PC-3 (cell line): ENCODE data around the gene GPR83. TPM values are rescaled to one million over a fixed set of nuclear protein-coding genes. Genes with fewer than 3 reads are reported as not detected.
A peak's percentile ranks its signal among the peaks of the same experiment; 100 is the strongest.
"Not testable (repeated sequence)": the region's sequence is repeated elsewhere in the genome, so short reads cannot be mapped to it uniquely, and the experiment has no call there.

ENCODE experiments used
- ATAC-seq: fragments of 200-7000 bp; cut with Tn5 transposase; 2 replicates; pipeline ENCODE4 v1.9.1; 2020; ENCODE audit warnings: mild to moderate bottlenecking, moderate library complexity
- BruUV-seq: library from RNA; stranded (reverse); fragments of 400-500 nt; replicated peaks from 2 replicates; lab custom pipeline; 2021; lab: Mats Ljungman, UMichigan
- CTCF ChIA-PET: fragments of 300-600 bp; sonication (Branson Sonifier 250); formaldehyde crosslinking; loops from one replicate; lab custom pipeline; 2022; ENCODE audit warnings: antibody characterized with exemption; lab: Charles Lee
- POLR2A ChIA-PET: fragments of 300-600 bp; sonication (Branson Sonifier 250); formaldehyde crosslinking; loops from one replicate; lab custom pipeline; 2022; ENCODE audit warnings: antibody characterized with exemption; ENCODE audit not compliant: unreplicated experiment; lab: Charles Lee
- DNase-seq: peaks from one replicate; pipeline ENCODE4 v3.0.0-alpha.2; 2015
- H2AFZ ChIP-seq: fragments of 300-600 bp; sonication (generic); 2 replicates; pipeline ENCODE4 v1.6.0; 2016; ENCODE audit warnings: antibody characterized with exemption, low read length
- H3F3A ChIP-seq: fragments of 300-600 bp; sonication (generic); one replicate; pipeline ENCODE4 v1.6.0; 2017; ENCODE audit warnings: antibody characterized with exemption, low read length, control low read depth, mild to moderate bottlenecking; ENCODE audit not compliant: unreplicated experiment
- H3K27ac ChIP-seq: fragments of 300-600 bp; sonication (generic); 2 replicates; pipeline ENCODE4 v1.5.1; 2016; ENCODE audit warnings: mild to moderate bottlenecking, low read length
- H3K27me3 ChIP-seq: fragments of 300-600 bp; sonication (generic); 2 replicates; pipeline ENCODE4 v1.6.1; 2016; ENCODE audit warnings: low read length, mixed read lengths
- H3K36me3 ChIP-seq: fragments of 300-600 bp; sonication (generic); 2 replicates; pipeline ENCODE4 v1.6.1; 2016; ENCODE audit warnings: low read depth, mixed run types, low read length, mixed read lengths
- H3K4me1 ChIP-seq: fragments of 300-600 bp; sonication (generic); 2 replicates; pipeline ENCODE4 v1.5.1; 2016; ENCODE audit warnings: low read length; ENCODE audit not compliant: insufficient read depth
- H3K4me2 ChIP-seq: fragments of 300-600 bp; sonication (generic); 2 replicates; pipeline ENCODE4 v1.6.0; 2016; ENCODE audit warnings: low read length
- H3K4me3 ChIP-seq: fragments of 300-600 bp; sonication (generic); 2 replicates; pipeline ENCODE4 v1.5.1; 2016; ENCODE audit warnings: mild to moderate bottlenecking, low read length, mixed read lengths
- H3K79me2 ChIP-seq: fragments of 300-600 bp; sonication (generic); 2 replicates; pipeline ENCODE4 v1.6.1; 2017; ENCODE audit warnings: low read length, mixed read lengths
- H3K9ac ChIP-seq: fragments of 300-600 bp; sonication (generic); 2 replicates; pipeline ENCODE4 v1.6.0; 2016; ENCODE audit warnings: mild to moderate bottlenecking, low read length
- H3K9me2 ChIP-seq: fragments of 300-600 bp; sonication (generic); replicated peaks from 2 replicates; pipeline ENCODE4 v1.6.1; 2016; ENCODE audit warnings: mixed run types, low read length, mixed read lengths
- H3K9me3 ChIP-seq: fragments of 300-600 bp; sonication (generic); 2 replicates; pipeline ENCODE4 v1.6.1; 2016; ENCODE audit warnings: low read length, mixed read lengths
- H4K20me1 ChIP-seq: fragments of 300-600 bp; sonication (generic); 2 replicates; pipeline ENCODE4 v1.6.1; 2016; ENCODE audit warnings: low read length, mixed read lengths
- EZH2 ChIP-seq: fragments of 300-600 bp; sonication (generic); IDR thresholded peaks from one replicate; pipeline ENCODE4 v1.6.1; 2017; ENCODE audit warnings: antibody characterized with exemption, mild to moderate bottlenecking, low read length; ENCODE audit not compliant: unreplicated experiment
- EZH2phosphoT487 ChIP-seq: fragments of 300-600 bp; sonication (generic); IDR thresholded peaks from 2 replicates; pipeline ENCODE4 v1.6.1; 2018; ENCODE audit warnings: mild to moderate bottlenecking, antibody characterized with exemption, low read length, borderline replicate concordance
- intact Hi-C: fragments of 100-400 bp; cut with micrococcal nuclease; formaldehyde crosslinking; loops from 2 replicates; pipeline ENCODE4 v1.9.0; 2023
- total RNA-seq: library from RNA; depleted of rRNA; stranded (reverse); fragments of >200 nt; gene quantifications from 2 replicates; pipeline ENCODE4 v1.2.3, GENCODE V29; 2014
- TF ChIP-seq, protein P1 (sequence below): fragments of 300-600 bp; sonication (generic); conservative IDR thresholded peaks from 2 replicates; pipeline ENCODE4 v1.5.1; 2017; ENCODE audit warnings: antibody characterized with exemption, low read depth, mild to moderate bottlenecking, low read length

Gene GPR83
- total RNA-seq, 1 experiment from 2014 or later, result not detected

DNA sequence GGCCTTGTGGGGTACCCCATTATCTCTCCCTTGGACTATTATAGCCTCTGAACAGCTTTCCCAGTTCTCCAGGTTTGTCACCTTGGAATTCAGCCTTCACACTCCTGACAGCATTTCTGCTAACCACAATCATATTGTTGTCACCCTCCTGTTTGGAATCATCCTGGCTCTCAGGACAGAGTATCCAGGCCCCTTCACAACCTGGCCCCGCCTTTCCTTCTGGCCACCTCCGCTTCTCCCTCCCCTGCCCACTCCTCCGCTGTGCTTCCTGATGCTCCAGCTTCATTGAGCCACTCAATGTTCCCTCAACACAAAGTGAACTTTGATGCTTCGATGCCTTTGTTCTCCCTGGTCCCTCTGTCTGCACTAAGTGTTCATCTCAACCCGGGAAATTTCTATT, 3.1 kb downstream of the GPR83 start:
- H4K20me1 ChIP-seq, result no peaks in the 10 kb centered on the region
- H3F3A ChIP-seq, result no peaks in the 10 kb centered on the region
- peaks cover 6% of the 10 kb centered on the region; the same call in 1 of the 2 replicates for H3K27me3 ChIP-seq
- no peak overlapping the region for H3K4me3 ChIP-seq
- H3K4me1 ChIP-seq, result peaks cover 7% of the 10 kb centered on the region; the same call in 1 of the 2 replicates
- H3K36me3 ChIP-seq, result no peaks in the 10 kb centered on the region
- no peak overlapping the region for H3K4me2 ChIP-seq
- no peak overlapping the region for H2AFZ ChIP-seq
- BruUV-seq, result no TSS peak
- no peaks in the 10 kb centered on the region for H3K9me3 ChIP-seq
- H3K9ac ChIP-seq, result no peak overlapping the region
- intact Hi-C loops, result no loop called here
- H3K9me2 ChIP-seq, result no peaks in the 10 kb centered on the region
- ChIA-PET CTCF (no interaction called here), POLR2A (no interaction called here)
- no peak for TF ChIP-seq EZH2phosphoT487
- no peak for TF ChIP-seq EZH2
- TF ChIP-seq, protein P1, sequence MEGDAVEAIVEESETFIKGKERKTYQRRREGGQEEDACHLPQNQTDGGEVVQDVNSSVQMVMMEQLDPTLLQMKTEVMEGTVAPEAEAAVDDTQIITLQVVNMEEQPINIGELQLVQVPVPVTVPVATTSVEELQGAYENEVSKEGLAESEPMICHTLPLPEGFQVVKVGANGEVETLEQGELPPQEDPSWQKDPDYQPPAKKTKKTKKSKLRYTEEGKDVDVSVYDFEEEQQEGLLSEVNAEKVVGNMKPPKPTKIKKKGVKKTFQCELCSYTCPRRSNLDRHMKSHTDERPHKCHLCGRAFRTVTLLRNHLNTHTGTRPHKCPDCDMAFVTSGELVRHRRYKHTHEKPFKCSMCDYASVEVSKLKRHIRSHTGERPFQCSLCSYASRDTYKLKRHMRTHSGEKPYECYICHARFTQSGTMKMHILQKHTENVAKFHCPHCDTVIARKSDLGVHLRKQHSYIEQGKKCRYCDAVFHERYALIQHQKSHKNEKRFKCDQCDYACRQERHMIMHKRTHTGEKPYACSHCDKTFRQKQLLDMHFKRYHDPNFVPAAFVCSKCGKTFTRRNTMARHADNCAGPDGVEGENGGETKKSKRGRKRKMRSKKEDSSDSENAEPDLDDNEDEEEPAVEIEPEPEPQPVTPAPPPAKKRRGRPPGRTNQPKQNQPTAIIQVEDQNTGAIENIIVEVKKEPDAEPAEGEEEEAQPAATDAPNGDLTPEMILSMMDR, result no peak
- no peak for ATAC-seq
- H3K27ac ChIP-seq, result no peak overlapping the region
- no peak for DNase-seq
- no peaks in the 10 kb centered on the region for H3K79me2 ChIP-seq

DNA sequence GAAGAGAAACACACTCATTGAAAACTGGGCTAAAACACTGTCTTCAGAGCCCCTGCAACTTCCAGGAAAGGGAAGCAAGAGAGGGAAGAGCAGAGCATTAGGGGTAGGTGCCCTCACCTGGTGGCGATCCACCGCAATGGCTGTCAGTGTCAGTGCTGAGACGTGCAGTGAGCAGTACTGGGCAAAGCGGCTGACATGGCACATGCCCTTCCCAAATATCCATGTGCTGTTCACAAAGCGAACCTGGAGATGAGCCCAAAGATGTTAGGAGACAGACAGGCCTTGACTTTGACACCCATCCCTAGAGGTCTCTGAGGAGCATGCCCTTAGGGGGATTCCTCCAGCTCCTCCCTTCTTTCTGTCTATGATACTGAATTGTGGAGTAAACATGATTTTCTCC, 4.9 kb downstream of the GPR83 start:
- Histone ChIP-seq H4K20me1 (no peaks in the 10 kb centered on the region), H3K4me1 (no peaks in the 10 kb centered on the region), H3K27me3 (peaks cover 6% of the 10 kb centered on the region; the same call in 1 of the 2 replicates), H3F3A (no peaks in the 10 kb centered on the region), H3K9ac (no peak overlapping the region), H3K79me2 (no peaks in the 10 kb centered on the region), H3K4me2 (no peak overlapping the region), H3K9me3 (no peaks in the 10 kb centered on the region), H3K9me2 (no peaks in the 10 kb centered on the region), H3K27ac (no peak overlapping the region), H3K4me3 (no peak overlapping the region), H2AFZ (no peak overlapping the region), H3K36me3 (no peaks in the 10 kb centered on the region)
- CTCF ChIA-PET, result no interaction called here
- POLR2A ChIA-PET, result no interaction called here
- BruUV-seq, result no TSS peak
- no peak for TF ChIP-seq EZH2phosphoT487
- DNase-seq (no peak), ATAC-seq (no peak)
- intact Hi-C loops, result no loop called here

DNA sequence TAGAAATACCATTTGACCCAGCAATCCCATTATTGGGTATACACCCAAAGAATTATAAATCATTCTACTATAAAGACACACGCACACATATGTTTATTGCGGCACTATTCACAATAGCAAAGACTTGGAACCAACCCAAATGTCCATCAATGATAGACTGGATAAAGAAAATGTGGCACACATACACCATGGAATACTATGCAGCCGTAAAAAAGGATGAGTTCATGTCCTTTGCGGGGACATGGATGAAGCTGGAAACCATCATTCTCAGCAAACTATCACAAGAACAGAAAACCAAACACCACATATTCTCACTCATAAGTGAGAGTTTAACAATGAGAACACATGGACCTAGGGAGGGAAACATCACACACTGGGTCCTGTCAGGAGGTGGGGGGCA, 9.3 kb downstream of the GPR83 start:
- H3K4me2 ChIP-seq, H3K9me3 ChIP-seq, intact Hi-C loops, H4K20me1 ChIP-seq, H3K79me2 ChIP-seq, DNase-seq, H2AFZ ChIP-seq, POLR2A ChIA-PET, H3K4me3 ChIP-seq, H3K9ac ChIP-seq, BruUV-seq, H3F3A ChIP-seq, ATAC-seq, CTCF ChIA-PET, H3K27me3 ChIP-seq, H3K9me2 ChIP-seq, H3K36me3 ChIP-seq, H3K4me1 ChIP-seq, H3K27ac ChIP-seq: not testable (repeated sequence)

DNA sequence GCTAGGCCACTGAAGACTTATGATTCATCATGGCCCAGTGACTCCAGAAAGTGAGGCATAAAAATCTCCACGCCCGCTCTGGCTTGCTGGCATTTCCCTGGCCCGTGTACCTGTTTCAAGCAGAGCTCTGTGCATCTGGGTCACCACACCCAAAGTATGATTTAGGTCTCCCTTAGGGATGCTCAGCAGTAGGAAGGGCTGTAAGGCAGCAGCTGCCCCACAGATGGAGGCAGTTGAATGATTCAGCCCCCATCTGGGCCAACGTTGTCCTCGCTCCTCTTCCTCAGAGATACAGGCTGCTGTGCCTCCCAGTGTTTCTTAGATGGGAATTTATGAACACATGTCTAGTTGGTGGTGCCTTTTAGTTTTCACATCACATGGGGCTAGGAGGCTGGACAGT, 21.6 kb downstream of the GPR83 start:
- TF ChIP-seq EZH2phosphoT487, result no peak
- no peak for TF ChIP-seq EZH2
- TF ChIP-seq, protein P1, result no peak
- Histone ChIP-seq H3K27me3 (no peaks in the 10 kb centered on the region), H3K4me1 (no peaks in the 10 kb centered on the region), H4K20me1 (no peaks in the 10 kb centered on the region), H3K79me2 (no peaks in the 10 kb centered on the region), H3K9me3 (no peaks in the 10 kb centered on the region), H3K9ac (no peak overlapping the region), H3K4me3 (no peak overlapping the region), H3K4me2 (no peak overlapping the region), H3K9me2 (no peaks in the 10 kb centered on the region), H2AFZ (no peak overlapping the region), H3K27ac (no peak overlapping the region), H3F3A (no peaks in the 10 kb centered on the region), H3K36me3 (no peaks in the 10 kb centered on the region)
- peak; percentile 34 for DNase-seq
- ATAC-seq, result no peak
- intact Hi-C loops, result no loop called here
- BruUV-seq, result no TSS peak
- CTCF ChIA-PET, result no interaction called here
- POLR2A ChIA-PET, result no interaction called here
